Endometrial microvascular endothelial cells (primary cell): ENCODE measurements around the gene CDH10. TPM values are rescaled to one million over a fixed set of nuclear protein-coding genes. Genes with fewer than 3 reads are reported as not detected.

Experiments used
- in situ Hi-C: cut with HindIII; loops from 2 replicates; pipeline ENCODE4 v1.10.0; 2017; ENCODE audit warnings: low sequenced_read_pairs, low pct_unique_long_range_greater_than_20kb; ENCODE audit errors: inconsistent ontology term
- total RNA-seq: library from RNA; depleted of rRNA; stranded (reverse); fragments of >200 nt; gene quantifications from one replicate; pipeline ENCODE4 v1.2.3, GENCODE V29; 2015; ENCODE audit errors: inconsistent ontology term

CDH10 gene
- total RNA-seq, 1 donor from 2014 or later: not detected

GRCh38 chr5:24615159-24615558 is 29.6 kb downstream of the CDH10 start:
- in situ Hi-C loops: no loop called here

GRCh38 chr5:24609706-24610105 is 35.1 kb downstream of the CDH10 start:
- in situ Hi-C loops: no loop called here

GRCh38 chr5:24606971-24607370 is 37.8 kb downstream of the CDH10 start:
- in situ Hi-C loops: no loop called here

GRCh38 chr5:24602188-24602587 is 42.6 kb downstream of the CDH10 start:
- in situ Hi-C loops: no loop called here

- in situ Hi-C loops: no loop called here
Observed at GRCh38 chr5:24598956-24599355, 45.8 kb downstream of the CDH10 start.

- in situ Hi-C loops: no loop called here
Observed at GRCh38 chr5:24595329-24595728, 49.4 kb downstream of the CDH10 start.

- in situ Hi-C loops: no loop called here
Observed at GRCh38 chr5:24591426-24591825, 53.4 kb downstream of the CDH10 start.

- in situ Hi-C loops: no loop called here
Observed at GRCh38 chr5:24589566-24589965, 55.2 kb downstream of the CDH10 start.

- in situ Hi-C loops: no loop called here
Observed at GRCh38 chr5:24585751-24586150, 59.0 kb downstream of the CDH10 start.

- in situ Hi-C loops: no loop called here
Observed at GRCh38 chr5:24571302-24571701, 73.5 kb downstream of the CDH10 start.

- in situ Hi-C loops: no loop called here
Observed at GRCh38 chr5:24566933-24567332, 77.8 kb downstream of the CDH10 start.

GRCh38 chr5:24555229-24555628 is 89.5 kb downstream of the CDH10 start:
- in situ Hi-C loops: no loop called here

GRCh38 chr5:24547132-24547531 is 97.6 kb downstream of the CDH10 start:
- in situ Hi-C loops: no loop called here

- in situ Hi-C loops: no loop called here
Observed at GRCh38 chr5:24539613-24540012, 105.2 kb downstream of the CDH10 start.

GRCh38 chr5:24538346-24538745 is 106.4 kb downstream of the CDH10 start:
- in situ Hi-C loops: no loop called here

GRCh38 chr5:24535646-24536045 is 109.1 kb downstream of the CDH10 start:
- in situ Hi-C loops: no loop called here

- in situ Hi-C loops: no loop called here
Observed at GRCh38 chr5:24530906-24531305, 113.9 kb downstream of the CDH10 start.

GRCh38 chr5:24525414-24525813 is 119.4 kb downstream of the CDH10 start:
- in situ Hi-C loops: no loop called here

GRCh38 chr5:24512423-24512822 is 132.4 kb downstream of the CDH10 start:
- in situ Hi-C loops: no loop called here

- in situ Hi-C loops: no loop called here
Observed at GRCh38 chr5:24510523-24510988, 134.2 kb downstream of the CDH10 start.

- in situ Hi-C loops: no loop called here
Observed at GRCh38 chr5:24509943-24510342, 134.8 kb downstream of the CDH10 start.

GRCh38 chr5:24505258-24505657 is 139.5 kb downstream of the CDH10 start:
- in situ Hi-C loops: no loop called here
